HG03439 (cell line): ENCODE data around the gene LCNL1.
A peak's percentile ranks its signal among the peaks of the same experiment; 100 is the strongest.

Experiments
- ATAC-seq: cut with Tn5 transposase; IDR thresholded peaks from one replicate; pipeline ENCODE4 v1.9.1; 2021; ENCODE audit warnings: mild to moderate bottlenecking, moderate library complexity; ENCODE audit not compliant: unreplicated experiment

The LCNL1 gene

DNA sequence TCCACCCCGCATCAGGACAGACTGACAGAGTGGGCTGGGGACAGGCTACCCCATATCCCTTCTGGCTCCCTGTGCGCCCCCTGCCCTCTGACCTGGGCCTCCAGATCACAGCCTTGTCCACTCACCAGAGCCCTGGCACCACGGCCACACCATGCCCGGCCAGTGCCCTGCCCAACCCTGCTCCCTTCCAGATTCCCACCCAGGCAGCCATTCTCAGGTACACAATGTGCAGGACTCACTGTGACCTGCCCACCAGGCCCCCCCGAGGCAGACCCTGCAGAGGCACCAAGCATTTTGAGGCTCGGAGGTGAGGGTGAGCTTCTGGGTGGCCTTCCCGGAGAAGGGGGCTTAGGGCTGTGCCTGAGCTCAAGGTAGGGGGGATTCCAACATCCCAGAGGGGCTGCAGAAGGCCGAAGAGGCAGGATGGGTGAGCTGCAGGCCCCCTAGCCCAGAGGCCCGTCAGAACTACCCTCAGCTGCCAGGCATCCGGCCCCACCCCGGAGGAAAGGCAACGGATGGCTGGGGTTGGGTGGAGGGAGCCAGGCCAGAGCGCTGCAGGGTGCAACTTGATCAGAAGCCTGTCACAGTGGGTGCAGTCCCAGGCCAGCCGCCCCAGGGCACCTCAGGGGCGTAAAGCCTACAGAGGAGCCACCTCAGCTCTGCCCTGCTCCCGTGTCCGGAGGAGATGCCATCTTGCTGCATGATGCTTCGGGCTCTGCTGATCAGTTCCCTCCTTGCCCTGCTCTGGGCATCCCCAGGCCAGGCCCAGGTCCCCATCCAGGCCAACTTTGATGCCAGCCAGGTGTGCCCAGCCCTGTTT lies at the start of gene LCNL1:
Gene LCNL1, plus strand, starts transcription at position 762 of the 820 bp plus-strand sequence. CDS start 594 bp downstream, outside the sequence.
- ATAC-seq, result no peak

DNA sequence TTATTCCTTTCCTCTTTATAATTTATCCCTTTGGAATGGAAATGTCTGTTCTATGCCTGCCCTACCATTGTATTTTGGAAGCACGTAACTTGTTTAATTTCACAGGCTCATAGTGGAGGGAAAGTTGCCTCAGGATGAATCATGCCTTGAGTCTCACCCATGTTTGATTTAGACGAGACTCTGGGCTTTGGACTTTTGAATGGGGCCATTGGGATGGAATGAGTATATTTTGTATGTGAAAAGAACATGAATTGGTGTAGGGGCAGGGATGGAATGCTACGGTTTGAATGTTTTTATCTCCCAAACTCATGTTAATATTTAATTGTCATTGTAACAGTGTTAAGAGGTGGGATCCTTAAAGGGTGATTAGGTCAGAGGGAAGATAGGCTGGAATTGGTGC lies 48.5 kb upstream of the LCNL1 start:
- no peak for ATAC-seq

GRCh38 chr9:136935651-136936050 lies 47.1 kb upstream of the LCNL1 start:
- no peak for ATAC-seq

GRCh38 chr9:136936645-136937170 lies 46.1 kb upstream of the LCNL1 start:
- ATAC-seq, result no peak

GRCh38 chr9:136937186-136938001 lies 45.4 kb upstream of the LCNL1 start:
- ATAC-seq, result no peak

GRCh38 chr9:136939431-136939995 lies 43.3 kb upstream of the LCNL1 start:
- no peak for ATAC-seq

DNA sequence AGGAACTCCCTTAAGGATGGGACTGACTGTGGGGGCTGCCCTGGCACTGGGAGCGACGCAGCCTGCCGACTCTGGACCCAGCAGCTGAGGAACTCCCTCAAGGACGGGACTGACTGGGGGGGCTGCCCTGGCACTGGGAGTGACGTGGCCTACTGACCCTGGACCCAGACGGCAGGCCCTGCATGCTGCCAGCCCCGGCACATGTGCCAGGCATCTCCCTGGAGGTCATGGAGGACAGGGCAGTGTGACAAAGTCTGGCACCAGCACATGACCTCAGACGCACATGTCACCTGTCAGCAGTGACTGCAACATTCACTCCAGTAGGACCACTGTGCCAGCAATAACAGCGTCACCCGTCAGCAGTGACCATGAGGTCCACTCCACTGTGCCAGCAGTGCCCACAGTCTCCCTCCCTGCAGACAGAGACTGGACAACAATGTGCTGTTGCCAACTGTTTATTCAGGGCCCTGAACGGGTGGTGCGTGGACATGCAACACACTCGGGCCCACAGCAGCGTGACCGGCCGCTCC lies 42.7 kb upstream of the LCNL1 start:
- no peak for ATAC-seq

GRCh38 chr9:136940526-136941230 lies 42.1 kb upstream of the LCNL1 start:
- ATAC-seq, result no peak

DNA sequence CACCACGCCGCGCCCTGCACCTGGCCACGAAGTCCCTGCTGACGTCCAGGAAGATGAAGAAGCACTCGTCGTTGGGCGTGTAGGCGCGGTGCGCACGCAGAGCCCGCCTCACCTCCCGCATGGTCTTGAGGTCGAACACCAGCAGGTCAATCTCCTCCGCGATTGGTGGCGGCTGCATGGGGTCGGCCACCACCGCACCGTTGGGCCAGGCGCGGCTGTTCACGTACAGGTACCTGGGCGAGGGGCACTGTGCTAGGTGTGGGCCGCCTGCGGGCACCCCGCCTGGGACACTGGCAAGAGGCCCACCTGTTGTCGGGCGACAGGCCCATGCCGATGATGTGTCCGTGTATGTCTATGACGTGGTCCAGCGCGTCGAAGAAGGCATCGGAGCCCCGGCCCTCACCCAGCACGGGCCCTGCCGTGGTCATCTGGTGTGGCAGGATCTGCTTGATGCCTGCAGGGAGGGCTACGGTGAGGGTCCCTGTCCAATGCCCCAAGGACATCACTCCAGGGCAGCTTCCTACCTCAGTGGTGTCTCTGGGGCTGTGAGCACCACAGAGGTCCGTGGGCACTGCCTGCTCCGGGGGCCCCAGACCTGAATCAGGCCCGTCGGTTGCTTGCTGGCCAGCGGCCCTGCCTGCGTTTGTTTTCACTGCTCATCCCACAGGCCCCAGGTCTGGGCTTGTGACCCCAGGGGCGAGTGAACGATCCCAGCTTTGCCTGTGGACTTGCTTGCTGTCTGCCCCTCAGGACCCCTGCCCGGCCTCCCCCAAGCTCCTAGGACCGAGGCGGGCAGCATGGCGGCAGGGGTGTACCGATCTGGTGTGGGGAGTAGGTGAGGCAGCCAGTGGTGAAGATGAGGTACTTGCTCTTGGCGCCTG lies 41.3 kb upstream of the LCNL1 start:
- no peak for ATAC-seq

- ATAC-seq, result no peak
Measured at GRCh38 chr9:136942112-136942880, 40.5 kb upstream of the LCNL1 start.

DNA sequence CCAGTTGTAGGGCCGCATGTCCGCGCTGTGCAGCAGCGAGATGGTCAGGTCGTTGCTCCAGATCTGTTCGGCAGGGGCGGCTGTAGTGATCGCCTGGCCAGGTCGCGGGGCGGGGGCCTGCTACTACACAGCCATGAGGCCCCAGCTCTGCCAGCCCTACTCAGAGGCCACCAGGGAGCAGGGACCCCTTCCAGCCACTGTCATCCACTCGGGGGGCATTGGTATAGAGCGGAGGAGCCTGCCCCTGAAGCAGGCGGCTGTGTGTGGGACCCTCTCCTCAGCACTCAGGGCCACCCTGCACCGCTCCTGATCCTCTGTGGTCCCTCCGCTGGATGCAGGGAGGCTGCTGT lies 39.9 kb upstream of the LCNL1 start:
- ATAC-seq, result no peak

- peak; percentile 22 for ATAC-seq
Measured at GRCh38 chr9:136943291-136944211, 39.2 kb upstream of the LCNL1 start.

- peak; percentile 30 for ATAC-seq
Measured at GRCh38 chr9:136944212-136944518, 38.6 kb upstream of the LCNL1 start.

DNA sequence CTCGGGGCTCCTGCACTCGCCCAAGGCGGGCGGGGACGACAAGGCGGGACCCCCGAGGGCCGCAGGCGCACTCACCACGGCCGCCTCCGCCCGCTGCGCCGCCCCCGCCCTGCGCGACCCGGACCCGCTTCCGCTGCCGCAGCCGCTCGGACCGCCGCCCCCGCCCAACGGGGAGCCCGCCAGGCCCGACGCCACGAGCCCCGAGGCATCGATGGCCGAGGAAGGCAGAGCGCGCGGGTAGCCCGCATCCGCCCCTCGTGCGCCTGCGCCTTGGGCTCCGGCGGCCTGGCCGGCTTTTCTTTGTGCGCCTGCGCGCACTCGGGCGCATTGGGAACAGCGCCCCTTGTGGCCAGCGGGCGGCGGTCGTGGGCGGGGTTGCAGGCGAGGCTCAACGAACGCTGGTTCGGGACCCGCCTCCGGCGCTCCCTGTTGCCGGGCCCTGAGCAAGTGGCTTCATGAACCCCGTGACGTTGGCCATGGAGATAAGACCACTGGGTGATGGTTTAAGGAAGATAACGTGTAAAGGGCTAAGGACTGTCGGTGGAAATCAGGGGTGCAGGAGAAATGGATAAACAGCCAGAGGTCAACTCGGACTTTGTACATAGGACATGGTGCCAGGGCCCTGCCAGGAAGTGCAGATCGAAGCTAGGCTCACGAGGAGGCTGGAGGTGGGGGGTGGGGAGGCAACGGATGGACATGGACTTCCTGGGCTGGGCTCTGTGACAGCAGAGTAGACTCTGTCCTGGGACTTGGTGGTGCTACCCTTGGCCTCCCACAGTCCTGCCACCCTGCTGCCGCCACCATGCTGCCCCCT lies 38.1 kb upstream of the LCNL1 start, which contains the start of the genes C8G and FBXW5:
Gene C8G, plus strand, starts transcription at position 725 of the 814 bp plus-strand sequence. Its CDS starts 78 bp downstream, at position 803.
Gene FBXW5, minus strand, starts transcription at position 220 of the 814 bp plus-strand sequence. CDS start 655 bp downstream, outside the sequence.
- ATAC-seq, result peak; percentile 70

DNA sequence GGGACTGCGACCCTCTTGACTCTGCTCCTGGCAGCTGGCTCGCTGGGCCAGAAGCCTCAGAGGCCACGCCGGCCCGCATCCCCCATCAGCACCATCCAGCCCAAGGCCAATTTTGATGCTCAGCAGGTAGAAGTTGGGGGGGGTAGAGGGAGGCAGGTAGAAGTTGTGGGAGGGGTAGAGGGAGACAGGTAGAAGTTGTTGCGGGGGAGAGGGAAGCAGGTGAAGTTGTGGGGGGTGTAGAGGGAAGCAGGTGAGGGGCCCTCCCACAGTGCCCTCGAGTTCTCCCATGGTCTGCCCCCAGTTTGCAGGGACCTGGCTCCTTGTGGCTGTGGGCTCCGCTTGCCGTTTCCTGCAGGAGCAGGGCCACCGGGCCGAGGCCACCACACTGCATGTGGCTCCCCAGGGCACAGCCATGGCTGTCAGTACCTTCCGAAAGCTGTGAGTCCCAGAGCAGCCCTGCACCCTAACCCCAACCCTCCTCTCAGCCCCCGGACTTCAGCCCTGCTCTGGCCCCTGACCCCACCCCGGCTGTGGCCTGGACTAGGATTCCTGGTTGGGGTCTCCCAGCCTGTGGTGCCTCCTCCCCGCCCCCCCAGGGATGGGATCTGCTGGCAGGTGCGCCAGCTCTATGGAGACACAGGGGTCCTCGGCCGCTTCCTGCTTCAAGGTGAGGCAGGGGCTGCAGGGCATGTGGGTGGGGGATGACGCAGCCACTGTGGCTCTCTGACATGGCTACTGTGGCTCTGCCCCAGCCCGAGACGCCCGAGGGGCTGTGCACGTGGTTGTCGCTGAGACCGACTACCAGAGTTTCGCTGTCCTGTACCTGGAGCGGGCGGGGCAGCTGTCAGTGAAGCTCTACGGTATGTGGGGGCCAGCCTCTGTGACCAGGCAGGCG lies 37.2 kb upstream of the LCNL1 start:
- ATAC-seq, result no peak
